HEK293T (cell line): ENCODE data around the gene VAV2.

ENCODE experiments used
- BHLHE40 ChIP-seq: fragments of 450-650 bp; IDR thresholded peaks from 2 replicates; pipeline ENCODE4 v1.6.1; 2016; ENCODE audit warnings: mild to moderate bottlenecking, moderate library complexity, borderline replicate concordance
- FOXA1 ChIP-seq: fragments of 450-650 bp; IDR thresholded peaks from 2 replicates; pipeline ENCODE4 v1.6.1; 2016; ENCODE audit warnings: mild to moderate bottlenecking
- FOXK2 ChIP-seq: fragments of 450-650 bp; IDR thresholded peaks from 2 replicates; pipeline ENCODE4 v1.6.1; 2016; ENCODE audit warnings: mild to moderate bottlenecking
- FOXM1 ChIP-seq: fragments of 450-650 bp; IDR thresholded peaks from 2 replicates; pipeline ENCODE4 v1.6.1; 2017; ENCODE audit warnings: mild to moderate bottlenecking, borderline replicate concordance
- HDGF ChIP-seq: fragments of 450-650 bp; IDR thresholded peaks from 2 replicates; pipeline ENCODE4 v1.6.1; 2017; ENCODE audit warnings: antibody characterized with exemption, borderline replicate concordance
- L3MBTL2 ChIP-seq: fragments of 450-650 bp; conservative IDR thresholded peaks from 2 replicates; pipeline ENCODE4 v1.6.1; 2016; ENCODE audit warnings: mild to moderate bottlenecking
- NFRKB ChIP-seq: fragments of 450-650 bp; IDR thresholded peaks from 2 replicates; pipeline ENCODE4 v1.6.1; 2016; ENCODE audit warnings: mild to moderate bottlenecking, moderate library complexity
- PKNOX1 ChIP-seq: fragments of 450-650 bp; IDR thresholded peaks from 2 replicates; pipeline ENCODE4 v1.6.1; 2016
- SP1 ChIP-seq: fragments of 450-650 bp; IDR thresholded peaks from 2 replicates; pipeline ENCODE4 v1.6.1; 2017
- SUZ12 ChIP-seq: fragments of 450-650 bp; IDR thresholded peaks from 2 replicates; pipeline ENCODE4 v1.6.1; 2016; ENCODE audit warnings: mild to moderate bottlenecking
- TARDBP ChIP-seq: fragments of 450-650 bp; IDR thresholded peaks from 2 replicates; pipeline ENCODE4 v1.6.1; 2016

GRCh38 chr9:133715866-133716563 lies 276.1 kb downstream of the VAV2 start:
- TF ChIP-seq PKNOX1, result no peak
- TF ChIP-seq TARDBP, result no peak
- no peak for TF ChIP-seq SUZ12
- TF ChIP-seq SP1, result no peak
- TF ChIP-seq BHLHE40, result no peak
- TF ChIP-seq FOXM1, result no peak
- no peak for TF ChIP-seq HDGF
- TF ChIP-seq FOXK2, result no peak
- no peak for TF ChIP-seq FOXA1
- no peak for TF ChIP-seq NFRKB
- no peak for TF ChIP-seq L3MBTL2
